Measurements from ENCODE around the gene HAO1.
"Not testable (repeated sequence)": the region's sequence is repeated elsewhere in the genome, so short reads cannot be mapped to it uniquely, and the experiment has no call there.

Gene HAO1
- total RNA-seq = 0 to 0.04 reads per million in 2 donors

- DNase-seq = no peak
Measured at GRCh38 chr20:7940341-7940740, at the start of gene HAO1. TSS of gene HAO1 (minus strand) at chr20:7940458. CDS start at chr20:7940422, 36 bp downstream.

- no peak for DNase-seq
Measured at GRCh38 chr20:7989379-7989778, 49.1 kb upstream of the HAO1 start.

GRCh38 chr20:7985916-7986315 lies 45.7 kb upstream of the HAO1 start:
- no peak for DNase-seq

- DNase-seq = no peak
Measured at GRCh38 chr20:7984192-7984591, 43.9 kb upstream of the HAO1 start.

- DNase-seq = no peak
Measured at GRCh38 chr20:7981374-7981773, 41.1 kb upstream of the HAO1 start.

- no peak for DNase-seq
Measured at GRCh38 chr20:7980332-7981046, 40.2 kb upstream of the HAO1 start.

GRCh38 chr20:7977709-7978108 lies 37.5 kb upstream of the HAO1 start:
- no peak for DNase-seq

- no peak for DNase-seq
Measured at GRCh38 chr20:7975851-7976414, 35.7 kb upstream of the HAO1 start.

- DNase-seq = no peak
Measured at GRCh38 chr20:7974785-7975435, 34.7 kb upstream of the HAO1 start.

- DNase-seq = no peak
Measured at GRCh38 chr20:7971536-7972280, 31.4 kb upstream of the HAO1 start.

- DNase-seq = no peak
Measured at GRCh38 chr20:7967199-7967844, 27.1 kb upstream of the HAO1 start.

GRCh38 chr20:7966176-7966575 lies 25.9 kb upstream of the HAO1 start:
- no peak for DNase-seq

- DNase-seq = no peak
Measured at GRCh38 chr20:7959484-7959883, 19.2 kb upstream of the HAO1 start.

GRCh38 chr20:7956561-7956960 lies 16.3 kb upstream of the HAO1 start:
- DNase-seq = not testable (repeated sequence)

GRCh38 chr20:7950387-7950786 lies 10.1 kb upstream of the HAO1 start:
- DNase-seq = no peak

- DNase-seq = no peak
Measured at GRCh38 chr20:7943891-7944290, 3.6 kb upstream of the HAO1 start.

GRCh38 chr20:7939663-7940062 lies 595 bp downstream of the HAO1 start:
- no peak for DNase-seq

- no peak for DNase-seq
Measured at GRCh38 chr20:7938058-7938457, 2.2 kb downstream of the HAO1 start.

- no peak for DNase-seq
Measured at GRCh38 chr20:7937328-7937727, 2.9 kb downstream of the HAO1 start.

GRCh38 chr20:7935027-7935551 lies 5.2 kb downstream of the HAO1 start:
- DNase-seq = no peak

GRCh38 chr20:7933346-7933745 lies 6.9 kb downstream of the HAO1 start:
- no peak for DNase-seq

GRCh38 chr20:7930343-7930742 lies 9.9 kb downstream of the HAO1 start:
- no peak for DNase-seq

- no peak for DNase-seq
Measured at GRCh38 chr20:7926767-7927166, 13.5 kb downstream of the HAO1 start.

Measured in activated gamma-delta T cell (primary cell).